A673 (cell line): ENCODE results near the gene GAB1. TPM values are rescaled to one million over a fixed set of nuclear protein-coding genes. Genes with fewer than 3 reads are reported as not detected.
A peak's percentile ranks its signal among the peaks of the same experiment; 100 is the strongest.

Source experiments
- BruUV-seq: library from RNA; stranded (reverse); fragments of 400-500 nt; replicated peaks from 2 replicates; lab custom pipeline; 2021; lab: Mats Ljungman, UMichigan
- CTCF ChIA-PET: fragments of 300-600 bp; sonication (Branson Sonifier 250); formaldehyde crosslinking; loops from one replicate; lab custom pipeline; 2022; ENCODE audit warnings: antibody characterized with exemption; lab: Charles Lee
- POLR2A ChIA-PET: fragments of 300-600 bp; sonication (Branson Sonifier 250); formaldehyde crosslinking; loops from one replicate; lab custom pipeline; 2022; ENCODE audit warnings: antibody characterized with exemption; ENCODE audit not compliant: low non-redundant PET; lab: Charles Lee
- DNase-seq: peaks from one replicate; pipeline ENCODE4 v3.0.0-alpha.2; 2015; ENCODE audit warnings: low spot score
- H3K27ac ChIP-seq: fragments of 200-600 bp; sonication (generic); 2 replicates; pipeline ENCODE4 v1.5.1; 2016; ENCODE audit warnings: mixed run types, low read depth, mild to moderate bottlenecking, mixed read lengths, antibody characterized with exemption, low read length; ENCODE audit not compliant: poor library complexity, severe bottlenecking
- H3K27me3 ChIP-seq: fragments of 200-600 bp; sonication (generic); replicated peaks from 2 replicates; pipeline ENCODE4 v1.6.1; 2017; ENCODE audit warnings: mixed run types, low read depth, mild to moderate bottlenecking, mixed read lengths, antibody characterized with exemption, low read length; ENCODE audit not compliant: insufficient read depth, poor library complexity
- H3K36me3 ChIP-seq: fragments of 200-600 bp; sonication (generic); 2 replicates; pipeline ENCODE4 v1.6.1; 2016; ENCODE audit warnings: mixed run types, mild to moderate bottlenecking, mixed read lengths, antibody characterized with exemption, low read length; ENCODE audit not compliant: insufficient read depth, poor library complexity, severe bottlenecking
- H3K4me1 ChIP-seq: fragments of 200-600 bp; sonication (generic); 2 replicates; pipeline ENCODE4 v1.6.1; 2017; ENCODE audit warnings: mixed run types, mild to moderate bottlenecking, mixed read lengths, antibody characterized with exemption, low read length; ENCODE audit not compliant: insufficient read depth, poor library complexity, severe bottlenecking
- H3K4me3 ChIP-seq: fragments of 200-600 bp; sonication (generic); 2 replicates; pipeline ENCODE4 v1.5.1; 2016; ENCODE audit warnings: low read depth, mixed run types, mild to moderate bottlenecking, mixed read lengths, low read length; ENCODE audit not compliant: poor library complexity, severe bottlenecking
- H3K9me3 ChIP-seq: fragments of 200-600 bp; sonication (generic); 2 replicates; pipeline ENCODE4 v1.6.1; 2016; ENCODE audit warnings: mixed run types, low read depth, mild to moderate bottlenecking, mixed read lengths, antibody characterized with exemption, low read length; ENCODE audit not compliant: poor library complexity, severe bottlenecking
- CTCF ChIP-seq: fragments of 300-800, 200-600 bp; sonication (generic); conservative IDR thresholded peaks from 2 replicates; pipeline ENCODE4 v1.5.1; 2017; ENCODE audit warnings: low read depth, mild to moderate bottlenecking, antibody characterized with exemption, low read length, moderate library complexity, mixed read lengths
- EZH2 ChIP-seq: fragments of 200-600 bp; sonication (generic); IDR thresholded peaks from 2 replicates; pipeline ENCODE4 v1.6.1; 2017; ENCODE audit warnings: borderline replicate concordance, low read depth, mild to moderate bottlenecking, mixed read lengths, antibody characterized with exemption, low read length; ENCODE audit not compliant: poor library complexity, severe bottlenecking
- intact Hi-C: fragments of 100-400 bp; cut with micrococcal nuclease; formaldehyde crosslinking; loops from one replicate; pipeline ENCODE4 v1.10.0; 2022; ENCODE audit not compliant: unreplicated experiment
- total RNA-seq: library from RNA; stranded (reverse); gene quantifications from 2 replicates; pipeline ENCODE4 v1.2.3, GENCODE V29; 2021

GAB1 gene
- total RNA-seq, 1 experiment from 2014 or later = 27.6 TPM

- H3K4me1 ChIP-seq = peaks cover 54% of the 10 kb centered on the region
- no peak for DNase-seq
- no peak overlapping the region for H3K27ac ChIP-seq
- H3K27me3 ChIP-seq = no peaks in the 10 kb centered on the region
- no peaks in the 10 kb centered on the region for H3K9me3 ChIP-seq
- TF ChIP-seq EZH2 = no peak
- no peak for TF ChIP-seq CTCF
- intact Hi-C loops = no loop called here
- BruUV-seq = no TSS peak
- ChIA-PET CTCF (no interaction called here), POLR2A (no interaction called here)
- no peak overlapping the region for H3K4me3 ChIP-seq
- no peaks in the 10 kb centered on the region for H3K36me3 ChIP-seq
Observed at GRCh38 chr4:143407888-143408287, 71.2 kb downstream of the GAB1 start.

- Histone ChIP-seq H3K36me3 (no peaks in the 10 kb centered on the region), H3K27ac (no peak overlapping the region), H3K27me3 (no peaks in the 10 kb centered on the region), H3K9me3 (no peaks in the 10 kb centered on the region), H3K4me3 (no peak overlapping the region), H3K4me1 (peaks cover 35% of the 10 kb centered on the region)
- POLR2A ChIA-PET = no interaction called here
- CTCF ChIA-PET = no interaction called here
- no TSS peak for BruUV-seq
- TF ChIP-seq EZH2 = no peak
- no peak for TF ChIP-seq CTCF
- no peak for DNase-seq
- intact Hi-C loops = no loop called here
Observed at GRCh38 chr4:143410015-143410414, 73.3 kb downstream of the GAB1 start.

- ChIA-PET CTCF (no interaction called here), POLR2A (no interaction called here)
- H3K27me3 ChIP-seq = no peaks in the 10 kb centered on the region
- no peak overlapping the region for H3K27ac ChIP-seq
- peak; percentile 30 for DNase-seq
- peaks cover 19% of the 10 kb centered on the region for H3K4me1 ChIP-seq
- TF ChIP-seq EZH2 = no peak
- no peak for TF ChIP-seq CTCF
- H3K36me3 ChIP-seq = no peaks in the 10 kb centered on the region
- no peak overlapping the region for H3K4me3 ChIP-seq
- no TSS peak for BruUV-seq
- no peaks in the 10 kb centered on the region for H3K9me3 ChIP-seq
- intact Hi-C loops = no loop called here
Observed at GRCh38 chr4:143411527-143412419, 75.1 kb downstream of the GAB1 start.
